Right cardiac atrium (tissue), 5 donors: ENCODE data around the gene NTNG2. TPM values are rescaled to one million over a fixed set of nuclear protein-coding genes. Genes with fewer than 3 reads are reported as not detected.

ENCODE experiments used
- ATAC-seq, 2 donors: fragments of 200-7000 bp; cut with Tn5 transposase; one replicate each; pipeline versions ENCODE4 v1.8.0 to v1.9.1; 2020; ENCODE audit warnings: moderate library complexity in 2 of 2, mild to moderate bottlenecking in 1 of 2
- DNase-seq, 3 donors: peaks; one replicate each; pipeline ENCODE4 v3.0.0-alpha.2; 2020
- H3K27ac ChIP-seq: one replicate; pipeline ENCODE4 v1.5.1; 2013; ENCODE audit warnings: mild to moderate bottlenecking, low read length, control low read depth, moderate library complexity
- H3K27me3 ChIP-seq: one replicate; pipeline ENCODE4 v1.6.1; 2013; ENCODE audit not compliant: control insufficient read depth, insufficient read depth
- H3K4me1 ChIP-seq: one replicate; pipeline ENCODE4 v1.6.1; 2013; ENCODE audit warnings: low read length; ENCODE audit not compliant: control insufficient read depth, insufficient read depth
- H3K4me3 ChIP-seq: one replicate; pipeline ENCODE4 v1.5.1; 2013; ENCODE audit warnings: low read length, control low read depth
- H3K9me3 ChIP-seq: one replicate; pipeline ENCODE4 v1.6.1; 2013; ENCODE audit warnings: low read length; ENCODE audit not compliant: control insufficient read depth
- WGBS: extraction: QIAGEN DNeasy Blood & Tissue Kit; methylation state at CpG from one replicate; pipeline ENCODE4 v1.1.7; 2013; 5-methylcytosine and 5-hydroxymethylcytosine counted together
- intact Hi-C, 4 donors: fragments of 100-400 bp; cut with DNase I; formaldehyde crosslinking; loops; one replicate each; pipeline versions ENCODE4 v1.11.0 to v1.14.0; 2022 to 2023
- polyA plus RNA-seq: library from polyadenylated mRNA; stranded (reverse); fragments of 200-250 nt; gene quantifications from one replicate; pipeline ENCODE4 v1.2.3, GENCODE V29; 2013
- total RNA-seq, 4 donors: library from RNA; stranded (reverse); fragmentation: NEBNext Ultra II Directional; extraction: Animal tissue kit (Norgen Biotek cat#: 25700); gene quantifications; one replicate each; pipeline ENCODE4 v1.2.1, GENCODE V29; 2021
- donor health status: healthy with polysubstance abuse.
- donor health status: DM: no; HTN: yes; CAD: no.
- donor health status: DM: no; HTN: no; CAD: no.
- donor health status: DM: no; HTN: yes; CAD: no; lungs with severe emphysema.
- donor health status: DM: yes; HTN: yes; CAD: no.

Gene NTNG2
- total and polyA plus RNA-seq, 5 donors: 8.6 to 27.4 (median 14.6) TPM

GRCh38 chr9:132147331-132147730, 14.5 kb upstream of the NTNG2 start:
- intact Hi-C loops: no loop called here
- no peaks in the 10 kb centered on the region for H3K4me1 ChIP-seq
- no peak overlapping the region for H3K27ac ChIP-seq
- no peak for ATAC-seq
- 77% methylated on average over 4 of the region's 4 CpGs for WGBS
- no peaks in the 10 kb centered on the region for H3K9me3 ChIP-seq
- H3K4me3 ChIP-seq: no peak overlapping the region
- H3K27me3 ChIP-seq: no peaks in the 10 kb centered on the region
- no peak for DNase-seq

- no peaks in the 10 kb centered on the region for H3K27me3 ChIP-seq
- H3K4me3 ChIP-seq: no peak overlapping the region
- H3K4me1 ChIP-seq: no peaks in the 10 kb centered on the region
- no peaks in the 10 kb centered on the region for H3K9me3 ChIP-seq
- no peak for ATAC-seq
- intact Hi-C loops: no loop called here
- H3K27ac ChIP-seq: no peak overlapping the region
- 89% methylated on average over 8 of the region's 8 CpGs for WGBS
- no peak for DNase-seq
These were observed 14.0 kb upstream of the NTNG2 start for GRCh38 chr9:132147839-132148238.

- Histone ChIP-seq H3K4me3 (no peak overlapping the region), H3K27me3 (no peaks in the 10 kb centered on the region), H3K27ac (peak overlapping the region; percentile 3), H3K9me3 (no peaks in the 10 kb centered on the region), H3K4me1 (no peaks in the 10 kb centered on the region)
- 53% methylated on average over 10 of the region's 10 CpGs for WGBS
- ATAC-seq (peak; percentile 54 to 68), DNase-seq (no peak)
- intact Hi-C loops: no loop called here
These were observed 11.6 kb upstream of the NTNG2 start for GRCh38 chr9:132150256-132150655.

GRCh38 chr9:132151118-132151517, 10.7 kb upstream of the NTNG2 start:
- ATAC-seq: no peak

GRCh38 chr9:132152231-132152630, 9.6 kb upstream of the NTNG2 start:
- Histone ChIP-seq H3K27me3 (no peaks in the 10 kb centered on the region), H3K4me1 (no peaks in the 10 kb centered on the region), H3K9me3 (no peaks in the 10 kb centered on the region), H3K27ac (no peak overlapping the region), H3K4me3 (no peak overlapping the region)
- ATAC-seq: no peak
- DNase-seq: no peak
- WGBS: 86% methylated on average over 10 of the region's 10 CpGs
- intact Hi-C loops: no loop called here

More at GRCh38 chr9:132151118-132151517, 10.7 kb upstream of the NTNG2 start:
- no peaks in the 10 kb centered on the region for H3K9me3 ChIP-seq
- no peaks in the 10 kb centered on the region for H3K4me1 ChIP-seq
- no peak for DNase-seq
- H3K27me3 ChIP-seq: no peaks in the 10 kb centered on the region
- 76% methylated on average over 4 of the region's 4 CpGs for WGBS
- no peak overlapping the region for H3K27ac ChIP-seq
- intact Hi-C loops: no loop called here
- no peak overlapping the region for H3K4me3 ChIP-seq

GRCh38 chr9:132154863-132155567, 6.8 kb upstream of the NTNG2 start:
- H3K4me3 ChIP-seq: no peak overlapping the region
- no peaks in the 10 kb centered on the region for H3K27me3 ChIP-seq
- WGBS: 54% methylated on average over 16 of the region's 16 CpGs
- no peak for ATAC-seq
- H3K9me3 ChIP-seq: no peaks in the 10 kb centered on the region
- no peaks in the 10 kb centered on the region for H3K4me1 ChIP-seq
- no peak overlapping the region for H3K27ac ChIP-seq
- intact Hi-C loops: no loop called here
- DNase-seq: no peak

GRCh38 chr9:132155568-132155895, 6.3 kb upstream of the NTNG2 start:
- H3K4me1 ChIP-seq: no peaks in the 10 kb centered on the region
- no peaks in the 10 kb centered on the region for H3K27me3 ChIP-seq
- no peak overlapping the region for H3K4me3 ChIP-seq
- intact Hi-C loops: no loop called here
- 83% methylated on average over 3 of the region's 3 CpGs for WGBS
- H3K27ac ChIP-seq: no peak overlapping the region
- no peaks in the 10 kb centered on the region for H3K9me3 ChIP-seq
- DNase-seq (no peak), ATAC-seq (no peak)

- Histone ChIP-seq H3K4me1 (no peaks in the 10 kb centered on the region), H3K27ac (no peak overlapping the region), H3K9me3 (no peaks in the 10 kb centered on the region), H3K27me3 (no peaks in the 10 kb centered on the region), H3K4me3 (no peak overlapping the region)
- intact Hi-C loops: no loop called here
- WGBS: 23% methylated on average over 5 of the region's 5 CpGs
- no peak for DNase-seq
- ATAC-seq: no peak
These were observed 5.6 kb upstream of the NTNG2 start for GRCh38 chr9:132156262-132156661.

- no peak for ATAC-seq
- Histone ChIP-seq H3K27me3 (no peaks in the 10 kb centered on the region), H3K4me1 (no peaks in the 10 kb centered on the region), H3K27ac (no peak overlapping the region), H3K4me3 (no peak overlapping the region), H3K9me3 (no peaks in the 10 kb centered on the region)
- DNase-seq: no peak
- 74% methylated on average over 19 of the region's 19 CpGs for WGBS
- intact Hi-C loops: no loop called here
These were observed 4.3 kb upstream of the NTNG2 start for GRCh38 chr9:132157347-132158116.

GRCh38 chr9:132160802-132161742, 786 bp upstream of the NTNG2 start:
- peak overlapping the region; percentile 82 for H3K4me3 ChIP-seq
- whole genome bisulfite sequencing: 5% methylated on average over 50 of the region's 50 CpGs
- no peaks in the 10 kb centered on the region for H3K27me3 ChIP-seq
- H3K9me3 ChIP-seq: no peaks in the 10 kb centered on the region
- intact Hi-C loops: no loop called here
- ATAC-seq: peak in 1 of 2 donors; percentile 8
- no peak overlapping the region for H3K27ac ChIP-seq
- H3K4me1 ChIP-seq: peaks cover 2% of the 10 kb centered on the region
- peak in 1 of 3 donors; percentile 59 for DNase-seq
